ENCODE measurements around the gene RPP40.
"Not testable (repeated sequence)": the region's sequence is repeated elsewhere in the genome, so short reads cannot be mapped to it uniquely, and the experiment has no call there.

Gene RPP40

DNA sequence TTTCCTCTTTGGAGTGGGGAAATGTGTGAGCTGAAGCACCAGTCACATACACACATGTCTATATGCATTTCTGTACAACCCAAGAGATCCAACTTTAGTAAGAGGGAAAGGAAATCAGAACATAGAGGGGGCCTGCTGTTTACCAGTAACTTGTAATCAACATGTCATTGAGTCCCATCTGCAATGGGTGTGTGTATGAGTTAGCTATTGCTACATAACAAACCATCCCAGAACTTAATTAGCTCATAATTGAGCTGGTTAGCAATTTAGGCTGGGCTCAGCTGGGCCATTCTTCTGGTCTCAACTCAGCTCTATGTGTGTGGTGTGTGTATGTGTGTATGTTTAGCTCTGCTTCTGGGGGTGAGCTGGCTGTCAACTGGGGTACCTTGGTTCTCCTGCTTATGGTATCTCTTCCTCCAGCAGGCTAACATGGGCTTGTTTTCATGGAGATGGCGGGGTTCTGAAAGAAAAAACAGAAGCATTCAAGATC, 10.3 kb upstream of the RPP40 start:
- no peak for DNase-seq

DNA sequence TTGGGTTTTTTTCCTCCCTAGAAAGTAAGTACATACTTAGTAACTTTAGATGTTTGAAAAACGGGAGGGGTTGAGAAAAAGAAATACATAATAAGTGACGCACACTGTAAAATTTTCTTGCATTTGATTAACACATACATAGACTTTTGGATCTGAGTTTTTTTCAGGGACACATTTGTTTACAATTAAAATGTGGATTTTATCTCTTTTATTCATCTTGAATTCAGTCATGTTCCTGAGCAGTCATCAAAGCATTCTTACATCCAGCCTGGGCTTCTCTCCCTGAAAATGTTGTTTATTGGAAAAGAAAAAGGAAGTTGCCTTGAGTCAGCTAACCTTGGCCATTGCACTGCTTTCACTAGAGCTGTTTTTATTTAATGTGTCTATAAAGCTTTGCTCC, 8.7 kb upstream of the RPP40 start:
- DNase-seq = no peak

DNA sequence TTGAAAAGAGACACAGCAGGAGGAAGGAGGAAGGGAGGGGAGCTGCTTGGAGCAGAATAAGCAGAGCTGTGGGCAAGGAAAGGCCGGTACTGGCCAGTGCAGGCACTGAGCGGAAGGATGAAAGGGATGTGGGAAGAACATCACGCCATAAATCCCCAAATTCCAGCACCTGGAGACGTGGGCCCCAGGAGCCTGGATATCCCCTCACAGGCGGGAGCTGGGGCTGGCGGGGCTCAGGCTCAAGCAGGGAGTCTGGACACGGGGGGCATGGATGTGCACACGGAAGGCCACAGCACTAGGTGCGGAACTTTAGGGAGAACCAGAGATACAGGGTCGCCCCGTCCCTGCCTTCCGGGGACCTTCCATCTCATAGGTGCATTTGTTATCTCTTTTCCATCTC, 7.5 kb upstream of the RPP40 start:
- no peak for DNase-seq

DNA sequence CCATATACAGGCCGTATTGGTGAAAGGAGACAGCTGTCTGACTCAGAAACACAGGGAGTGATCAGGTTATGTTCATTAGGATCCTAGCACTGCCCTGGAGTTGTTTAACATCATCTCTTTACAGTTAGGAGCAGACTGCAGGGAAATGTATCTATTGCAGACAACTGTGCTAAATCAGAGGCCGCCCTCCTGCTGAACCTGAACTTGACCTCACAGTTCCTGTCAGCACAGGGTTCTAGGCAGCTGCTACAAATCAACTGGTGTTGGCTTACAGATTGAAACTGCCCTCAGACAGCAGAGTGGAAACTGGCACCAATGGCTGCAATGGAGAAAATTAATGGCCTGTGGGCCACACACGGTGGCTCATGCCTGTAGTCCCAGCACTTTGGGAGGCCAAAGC, 3.7 kb upstream of the RPP40 start:
- DNase-seq = no peak

DNA sequence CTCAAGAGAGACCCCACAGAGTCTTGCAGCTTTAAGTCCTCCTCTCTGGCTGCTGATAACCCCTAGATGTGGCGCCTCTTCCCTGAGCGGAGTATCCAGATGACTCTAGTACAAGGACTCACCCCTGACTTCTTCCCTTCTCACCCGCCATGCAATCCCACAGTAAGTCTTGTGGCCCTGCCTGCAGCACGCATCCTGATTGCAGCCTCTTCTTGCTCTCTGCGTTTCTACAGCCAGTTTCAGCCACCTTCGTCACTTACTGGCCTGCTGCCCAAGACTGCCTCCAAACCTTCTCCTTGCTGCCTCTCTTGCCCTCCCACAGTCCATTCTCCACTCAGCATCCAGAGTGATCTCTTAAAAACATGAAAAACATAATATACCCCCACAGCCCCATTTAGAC, 2.4 kb upstream of the RPP40 start:
- DNase-seq = no peak

DNA sequence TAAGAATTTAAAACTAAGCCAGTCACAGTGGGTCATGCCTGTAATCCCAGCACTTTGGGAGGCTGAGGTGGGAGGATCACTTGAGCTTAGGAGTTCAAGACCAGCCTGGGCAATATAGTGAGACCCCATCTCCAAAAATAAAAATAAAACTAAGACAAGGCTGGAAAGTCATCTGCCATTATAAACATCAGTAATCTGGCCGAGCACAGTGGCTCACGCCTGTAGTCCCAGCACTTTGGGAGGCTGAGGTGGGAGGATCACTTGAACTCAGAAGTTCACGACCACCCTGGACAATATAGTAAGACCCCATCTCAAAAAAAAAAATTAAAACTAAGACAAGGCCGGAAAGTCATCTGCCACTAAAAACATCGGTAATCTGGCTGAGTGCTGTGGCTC, 1.2 kb upstream of the RPP40 start:
- DNase-seq = not testable (repeated sequence)

DNA sequence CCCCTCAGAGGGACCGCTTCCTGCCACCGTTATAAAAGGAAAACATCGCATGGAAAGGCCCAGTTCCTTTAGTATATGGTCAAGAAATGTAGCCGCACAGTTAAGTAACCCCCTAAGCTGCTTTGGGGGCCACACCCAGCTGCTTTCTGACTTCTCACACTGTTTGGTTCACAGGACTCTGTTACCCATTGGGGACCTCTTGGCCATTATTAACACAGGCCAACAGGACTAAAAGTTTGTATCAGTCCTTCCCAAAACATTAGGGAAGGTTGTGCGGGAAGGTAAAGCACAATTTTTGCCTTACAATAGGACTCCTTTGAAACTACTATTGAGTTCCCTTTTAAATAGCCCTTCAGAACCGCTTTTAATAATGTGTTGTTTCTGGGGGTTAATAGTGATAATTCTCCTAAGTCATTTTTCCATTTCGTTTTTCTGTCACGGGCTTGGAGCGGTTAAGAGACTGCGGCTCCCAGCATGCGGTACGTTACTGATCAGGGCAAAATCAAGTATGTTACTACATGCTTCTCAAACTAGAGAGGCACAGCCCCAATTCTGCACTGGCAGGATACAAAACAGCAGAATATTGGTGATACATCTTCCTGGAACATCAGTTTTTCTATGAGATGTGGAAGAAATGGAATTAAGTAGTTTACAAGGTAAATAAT, 668 bp upstream of the RPP40 start:
- DNase-seq = no peak

DNA sequence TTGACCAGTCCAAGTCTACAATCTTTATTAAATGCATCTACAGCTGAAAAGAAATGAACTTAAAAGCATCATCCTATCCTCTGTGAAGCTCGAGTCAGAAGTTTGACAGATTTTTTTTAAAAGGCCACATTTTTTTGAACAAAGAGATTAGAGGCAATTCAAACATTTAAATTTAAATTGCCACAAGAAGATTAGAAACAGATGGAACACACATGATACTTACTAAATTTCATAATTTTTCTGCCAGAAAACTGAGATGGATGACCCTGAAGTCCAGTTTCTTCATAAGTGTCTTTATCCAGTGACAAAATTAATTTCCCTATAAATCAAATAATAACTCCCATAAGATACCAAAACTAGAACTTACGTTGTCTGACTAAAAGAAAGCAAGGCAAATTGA, 4.3 kb downstream of the RPP40 start:
- no peak for DNase-seq

DNA sequence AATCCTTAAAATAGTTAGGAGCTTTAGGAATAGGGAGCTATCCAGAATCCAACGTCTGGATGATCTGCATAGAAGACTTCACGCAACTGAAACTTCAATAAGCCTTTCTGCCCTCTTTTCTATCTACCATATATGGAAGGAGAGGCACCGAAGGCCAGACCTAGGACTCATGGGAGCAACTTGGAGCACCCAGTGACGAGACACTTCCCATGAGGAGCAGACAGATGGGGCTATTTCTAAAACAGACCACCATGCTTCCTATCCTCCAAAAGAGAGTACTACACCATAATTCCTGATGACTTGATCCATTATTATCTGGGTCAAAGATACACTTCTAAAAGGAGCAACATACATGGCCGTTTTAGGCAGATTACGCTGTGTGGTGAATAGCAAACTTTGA, 6.0 kb downstream of the RPP40 start:
- no peak for DNase-seq

DNA sequence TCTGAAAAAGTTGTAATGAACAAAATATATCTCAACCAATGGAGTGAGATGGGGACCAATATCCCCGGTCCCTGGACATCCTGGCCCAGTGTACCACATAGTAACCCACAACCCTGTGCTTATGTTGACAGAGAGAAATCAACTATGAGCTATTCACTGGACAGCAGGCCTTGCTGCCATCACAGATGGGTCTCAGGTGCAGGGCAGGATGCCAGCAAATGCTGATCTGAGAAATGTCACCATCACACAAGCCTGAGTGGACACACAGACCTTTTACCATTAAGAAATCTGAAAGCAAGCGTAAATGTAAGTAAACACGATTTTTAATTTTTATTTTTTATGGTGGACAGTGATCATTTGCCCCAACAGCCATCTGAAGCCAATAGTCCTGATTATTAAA, 9.1 kb downstream of the RPP40 start:
- DNase-seq = no peak

DNA sequence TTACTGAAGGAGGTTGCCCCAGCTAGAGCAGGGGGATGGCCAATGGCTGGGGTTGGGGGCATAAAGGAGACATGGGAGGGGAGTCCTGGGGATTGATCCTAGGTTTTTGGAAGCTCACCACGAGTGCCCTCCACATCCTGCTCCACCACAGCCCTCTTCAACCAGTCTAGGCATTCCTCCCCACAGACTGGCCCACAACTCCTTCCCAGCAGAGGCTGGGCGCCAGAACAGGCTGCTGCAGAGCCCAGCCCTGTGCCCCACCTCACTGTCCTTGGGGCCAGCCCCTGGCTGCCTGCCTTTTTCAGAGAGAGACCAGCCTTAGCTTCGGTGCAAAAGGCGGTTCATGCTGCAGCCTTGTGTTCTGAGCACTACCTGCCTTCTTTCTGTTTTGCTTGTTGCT, 16.4 kb downstream of the RPP40 start:
- no peak for DNase-seq

DNA sequence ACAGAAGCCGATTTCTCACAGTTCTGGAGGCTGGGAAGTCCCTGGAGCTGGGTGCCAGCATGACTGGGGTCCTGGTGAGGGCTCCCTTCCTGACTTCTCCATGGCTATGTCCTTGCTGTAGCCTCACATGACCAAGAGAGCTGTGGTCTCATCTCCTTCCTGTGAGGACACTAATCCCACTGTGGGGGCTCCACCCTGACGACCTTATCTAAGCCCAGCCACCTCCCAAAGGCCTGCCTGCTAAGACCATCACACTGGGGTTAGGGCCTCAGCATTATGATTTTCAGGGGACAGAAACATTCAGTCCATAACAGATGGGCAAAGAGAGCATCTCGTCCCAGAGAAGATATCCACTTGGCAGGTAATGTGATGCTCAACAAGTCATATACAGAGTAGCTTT, 16.8 kb downstream of the RPP40 start:
- no peak for DNase-seq

DNA sequence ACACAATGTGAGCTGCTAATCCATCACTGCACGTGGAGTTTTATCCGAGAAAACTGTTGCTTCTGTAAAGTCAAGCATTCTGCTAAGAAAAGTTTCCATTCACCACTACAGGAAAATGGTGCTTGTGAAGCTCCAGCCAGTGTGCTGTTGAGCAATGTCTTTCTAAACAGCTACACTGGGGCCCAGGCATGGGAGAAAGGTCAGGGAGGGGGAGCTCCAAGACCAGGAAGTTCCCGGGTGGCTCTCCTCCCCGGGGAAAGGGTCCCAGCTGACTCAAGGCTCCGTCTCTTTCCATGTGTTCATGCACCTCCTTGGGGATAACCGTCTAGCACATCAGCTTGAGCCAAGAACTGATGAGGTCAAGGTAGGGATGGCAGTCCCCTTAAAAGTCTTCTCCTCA, 20.5 kb downstream of the RPP40 start:
- no peak for DNase-seq

DNA sequence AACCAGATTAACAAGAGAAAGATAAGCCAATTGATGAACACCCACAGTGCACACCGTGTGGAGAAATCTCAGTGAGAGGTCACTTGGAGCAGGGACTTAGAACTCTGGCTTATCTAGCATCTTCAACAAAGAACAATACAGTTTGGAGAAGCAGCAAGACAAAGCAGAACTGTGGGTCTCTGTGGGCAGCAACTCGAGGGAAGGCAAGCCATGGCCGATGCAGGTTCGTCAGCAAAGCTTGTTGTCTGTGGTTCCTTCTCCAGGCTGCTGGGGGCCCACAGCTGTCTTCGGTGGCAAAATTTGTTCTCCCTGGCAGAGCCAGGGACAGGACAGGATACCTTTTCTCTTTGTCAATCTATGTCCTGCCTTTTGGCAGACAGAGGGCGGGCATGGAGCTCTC, 22.1 kb downstream of the RPP40 start:
- no peak for DNase-seq

DNA sequence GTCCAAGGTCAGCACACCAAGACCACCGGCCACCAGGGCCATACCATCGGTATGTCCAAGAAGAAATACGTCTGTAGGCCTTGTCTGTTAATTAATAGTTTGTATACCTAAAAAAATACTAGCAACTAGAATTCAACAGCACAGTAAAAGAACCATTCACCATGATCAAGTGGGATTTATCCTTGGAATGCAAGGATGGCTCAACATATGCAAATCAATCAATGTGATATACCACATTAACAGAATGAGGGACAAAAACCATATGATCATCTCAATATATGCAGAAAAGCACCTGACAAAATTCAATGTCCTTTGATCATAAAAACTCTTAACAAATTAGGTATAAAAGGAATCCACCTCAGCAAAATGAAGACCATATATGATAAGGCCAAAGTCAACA, 24.4 kb downstream of the RPP40 start:
- DNase-seq = no peak

DNA sequence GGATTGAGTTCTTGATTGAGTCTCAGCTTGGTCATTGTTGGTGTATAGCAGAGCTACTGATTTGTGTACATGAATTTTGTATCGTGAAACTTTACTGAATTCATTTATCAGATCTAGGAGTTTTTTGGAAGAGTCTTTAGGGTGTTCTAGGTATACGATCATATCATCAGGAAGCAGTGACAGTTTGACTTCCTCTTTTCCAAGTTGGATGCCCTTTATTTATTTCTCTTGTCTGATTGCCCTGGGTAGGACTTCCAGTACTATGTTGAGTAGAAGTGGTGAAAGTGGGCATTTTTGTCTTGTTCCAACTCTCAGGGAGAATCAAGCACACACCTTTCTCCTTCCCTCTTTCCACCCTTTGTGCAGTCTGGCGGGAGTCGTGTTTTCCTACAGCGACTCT, 26.4 kb downstream of the RPP40 start:
- DNase-seq = no peak

DNA sequence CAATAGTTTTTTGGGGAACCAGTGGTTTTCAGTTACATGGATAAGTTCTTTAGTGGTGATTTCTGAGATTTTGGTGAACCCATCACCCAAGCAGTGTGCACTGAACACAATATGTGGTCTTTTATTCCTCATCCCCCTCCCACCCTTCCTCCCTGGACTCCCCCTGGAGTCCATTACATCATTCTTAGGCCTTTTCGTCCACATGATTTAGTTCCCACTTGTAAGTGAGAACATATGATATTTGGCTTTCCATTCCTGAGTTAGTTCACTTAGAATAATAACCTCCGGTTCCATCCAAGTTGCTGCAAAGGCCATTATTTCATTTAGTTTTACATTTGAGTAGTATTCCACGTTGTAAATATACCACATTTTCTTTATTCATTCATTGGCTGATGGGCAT, 28.3 kb downstream of the RPP40 start:
- no peak for DNase-seq

DNA sequence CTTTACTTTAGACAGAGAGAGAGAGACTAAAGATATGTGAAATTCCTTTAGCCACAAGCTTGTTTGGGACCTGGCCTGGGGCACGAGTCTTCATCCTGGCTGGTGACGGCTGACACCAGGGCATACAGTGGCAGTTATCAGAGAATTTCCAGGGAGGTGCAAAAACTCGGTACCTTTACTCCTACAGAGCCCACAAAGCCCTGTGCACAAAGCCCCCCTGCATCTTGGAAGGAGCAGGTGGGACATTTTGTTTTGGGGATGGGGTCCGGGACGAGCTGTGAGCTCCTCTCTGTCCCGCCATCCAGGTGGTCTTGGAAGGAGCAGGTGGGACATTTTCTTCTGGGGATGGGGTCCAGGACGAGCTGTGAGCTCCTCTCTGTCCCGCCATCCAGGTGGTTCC, 28.9 kb downstream of the RPP40 start:
- no peak for DNase-seq

DNA sequence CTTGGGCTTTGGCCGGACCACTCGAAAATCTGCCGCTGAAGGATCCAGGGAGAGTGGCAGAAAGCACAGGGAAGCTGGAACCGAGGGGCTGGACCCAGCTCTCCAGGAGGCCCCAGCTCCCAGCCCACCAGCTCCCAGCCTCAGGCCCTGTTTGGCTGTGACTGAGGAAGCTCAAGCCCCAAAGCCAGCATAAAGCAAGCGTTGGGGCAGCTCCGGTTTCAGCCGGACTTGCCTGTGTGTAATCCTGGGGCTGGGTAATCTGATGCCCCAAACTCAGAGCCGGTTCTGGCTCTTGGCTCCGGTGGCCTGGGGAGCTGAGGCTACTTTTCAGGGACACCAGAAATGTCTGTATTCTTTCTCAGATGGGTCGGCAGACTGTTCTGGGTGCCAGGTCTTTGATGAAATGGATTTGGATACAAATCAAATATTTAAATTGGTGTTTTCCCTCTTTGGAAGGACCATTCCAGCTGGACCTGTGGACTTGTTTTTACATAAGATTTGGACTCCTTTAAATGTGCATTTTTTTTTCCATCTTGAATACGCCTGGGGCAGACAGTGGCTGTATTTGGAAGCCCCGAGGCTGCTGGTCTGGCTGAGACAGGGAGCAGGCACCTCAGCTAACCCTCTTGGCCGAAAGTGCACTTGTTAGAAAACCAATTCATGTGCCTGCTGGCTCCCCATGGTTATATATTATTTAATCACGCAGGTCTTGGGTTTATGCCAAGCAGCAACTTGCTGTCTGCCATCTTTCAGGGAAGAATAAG, 29.7 kb downstream of the RPP40 start:
- DNase-seq = no peak

DNA sequence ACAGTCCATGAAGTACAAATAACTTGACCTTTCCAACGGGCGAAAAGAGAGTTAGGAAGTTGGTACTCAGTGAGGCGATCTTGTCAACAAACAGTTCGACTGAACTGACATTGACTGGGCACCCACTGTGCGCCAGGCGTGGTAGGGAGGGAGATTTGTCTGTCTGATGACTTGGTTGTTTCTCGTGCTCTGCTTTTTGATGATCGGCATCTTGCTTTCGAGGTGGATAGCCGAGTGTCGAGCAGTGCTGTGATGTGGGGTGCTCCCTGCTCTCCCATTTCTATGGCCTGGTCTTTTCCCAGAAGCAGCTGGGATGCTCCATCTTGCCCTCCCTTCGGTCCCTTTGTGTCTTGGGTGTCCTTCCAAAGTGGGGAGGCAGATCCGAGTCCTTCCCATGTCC, 30.4 kb downstream of the RPP40 start:
- DNase-seq = no peak

DNA sequence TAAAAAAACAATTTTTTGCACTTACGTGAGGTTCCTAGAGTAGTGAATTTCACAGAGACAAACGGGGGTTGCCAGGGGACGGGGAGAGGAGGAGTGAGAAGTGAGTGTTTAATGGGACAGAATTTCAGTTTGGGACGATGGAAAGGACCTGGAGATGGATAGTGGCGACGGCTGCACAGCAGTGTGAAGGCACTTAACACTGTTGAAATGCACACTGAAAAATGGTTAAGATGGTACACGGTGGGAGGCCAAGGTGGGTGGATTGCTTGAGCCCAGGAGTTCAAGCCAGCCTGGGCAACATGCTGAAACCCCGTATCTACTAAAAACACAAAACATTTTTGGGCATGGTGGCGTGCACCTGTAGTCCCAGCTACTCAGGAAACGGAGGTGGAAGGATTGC, 31.4 kb downstream of the RPP40 start:
- DNase-seq = no peak

DNA sequence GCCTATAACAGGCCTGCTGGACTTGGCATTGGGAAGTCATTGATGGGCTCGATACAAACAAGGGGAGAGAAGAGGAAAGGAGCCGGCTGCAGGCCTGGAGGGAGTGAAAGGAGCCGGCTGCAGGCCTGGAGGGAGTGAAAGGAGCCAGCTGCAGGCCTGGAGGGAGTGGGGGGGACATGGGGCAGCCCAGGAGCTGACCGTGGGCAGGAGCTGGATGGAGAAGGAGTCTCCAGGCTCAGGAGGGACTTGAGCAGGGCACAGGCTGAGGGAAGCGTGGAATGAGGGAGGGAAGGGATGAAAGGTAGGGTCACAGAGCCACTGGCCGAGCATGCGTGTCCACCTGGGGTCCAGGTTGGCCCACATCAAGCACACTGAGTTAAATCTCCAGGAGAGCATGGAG, 32.0 kb downstream of the RPP40 start:
- DNase-seq = no peak

DNA sequence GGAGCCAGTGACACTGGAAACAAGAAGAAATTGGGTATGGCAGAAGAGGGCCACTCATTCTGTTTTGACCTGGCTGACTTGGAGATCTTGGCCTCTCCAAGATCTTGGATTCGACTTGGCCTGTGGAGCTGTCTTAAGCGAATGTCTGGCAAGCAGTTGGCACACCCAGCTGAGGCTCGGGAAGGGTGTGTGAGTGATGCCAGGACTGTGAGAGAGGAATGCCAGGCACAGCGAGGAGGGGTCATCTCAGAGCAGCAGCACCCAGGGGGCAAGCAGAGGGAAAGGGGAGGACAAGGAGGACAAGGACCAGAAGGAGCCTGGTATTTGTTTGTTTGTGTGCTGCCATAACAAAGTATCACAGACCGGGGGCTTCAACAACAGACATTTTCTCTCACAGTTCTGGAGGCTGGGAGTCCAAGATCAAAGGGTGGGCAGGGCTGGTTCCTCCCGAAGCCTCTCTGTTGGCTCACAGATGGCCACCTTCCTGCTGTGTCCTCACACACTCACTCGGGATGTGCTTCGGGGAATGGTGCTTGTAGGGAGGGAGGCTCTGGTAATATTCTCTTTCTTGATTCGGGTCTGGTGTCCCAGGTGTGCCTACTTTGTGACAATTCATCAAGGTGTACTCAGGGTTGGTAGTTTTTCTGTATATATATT, 33.0 kb downstream of the RPP40 start:
- DNase-seq = no peak

DNA sequence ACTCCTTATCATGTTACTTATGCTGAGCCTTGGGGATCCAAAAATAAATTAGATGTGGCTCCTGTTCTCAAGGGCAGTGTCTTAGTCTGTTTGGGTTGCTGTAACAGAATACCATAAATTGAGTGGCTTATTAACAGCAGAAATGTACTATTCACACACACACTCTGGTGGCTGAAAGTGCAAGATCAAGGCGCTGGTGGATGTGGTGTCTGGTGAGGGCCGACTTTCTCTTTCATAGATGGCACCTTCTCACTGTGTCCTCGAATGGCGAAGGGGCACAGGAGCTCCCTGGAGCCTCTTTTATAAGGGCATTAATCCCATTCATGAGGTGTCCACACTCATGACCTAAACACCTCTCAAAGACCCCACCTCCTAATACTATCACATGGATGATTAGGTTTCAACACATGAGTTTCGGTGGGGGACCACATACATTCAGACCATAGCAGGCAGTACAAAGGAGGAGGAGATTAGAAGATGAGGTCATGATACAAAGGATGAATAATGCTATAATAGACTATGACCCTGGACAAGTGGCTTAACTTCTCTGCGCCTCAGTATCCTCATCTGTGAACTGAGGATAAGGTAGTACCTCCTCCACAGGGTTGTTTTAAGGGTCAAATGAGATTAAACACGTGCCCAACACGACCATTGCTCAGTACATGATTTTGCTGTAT, 34.1 kb downstream of the RPP40 start:
- DNase-seq = no peak

Data from CD4-positive, alpha-beta T cell treated with Interferon alpha-2 for 1 hour (primary cell).